ENCODE measurements around the gene FRMD1. TPM values are rescaled to one million over a fixed set of nuclear protein-coding genes. Genes with fewer than 3 reads are reported as not detected.

Gene FRMD1
- total and polyA plus RNA-seq, 2 donors (not counting 3 experiments of a cell fraction or from before 2014, with no cell fraction given) = not detected

DNA sequence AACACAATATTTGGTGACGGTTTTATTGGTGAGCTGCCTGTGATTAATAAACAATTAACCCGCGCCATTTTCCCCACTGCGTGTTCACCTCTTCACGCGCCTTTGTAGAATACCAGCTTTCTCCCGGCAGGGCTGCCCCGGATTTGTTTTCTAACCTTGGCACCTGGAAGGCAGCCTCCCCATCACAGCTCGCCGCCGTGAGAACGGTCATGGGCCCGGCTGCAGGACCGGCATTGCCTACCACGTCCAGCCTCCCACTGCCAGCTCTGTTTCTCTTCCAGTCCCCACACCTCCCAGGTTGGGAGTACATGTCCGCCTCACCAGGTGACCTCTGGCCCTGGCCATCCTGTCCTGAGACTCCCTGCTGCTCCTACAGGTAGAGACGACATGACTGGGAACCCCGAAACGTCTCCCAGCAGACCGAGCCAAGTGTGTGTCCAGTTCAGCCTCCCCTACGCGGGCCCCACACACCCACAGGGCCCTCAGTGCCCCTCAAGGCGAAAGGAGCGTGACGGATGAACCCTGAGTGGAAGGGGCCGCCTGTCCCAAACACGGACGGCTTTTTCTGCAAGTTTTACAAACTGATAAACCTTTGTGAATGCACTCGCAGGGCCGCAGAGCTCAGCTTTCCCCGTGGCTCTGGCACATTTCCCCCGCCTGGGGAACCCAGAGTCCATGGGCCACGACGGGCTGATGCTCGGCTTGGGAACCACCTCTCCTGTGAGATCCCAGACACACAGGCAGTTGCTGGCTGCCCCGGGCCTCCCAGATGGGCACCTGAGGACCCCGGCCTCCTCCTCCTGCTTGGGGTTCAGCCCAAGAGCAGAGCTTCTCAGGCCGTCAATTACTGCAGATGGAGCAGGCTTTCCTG lies 25.7 kb downstream of the FRMD1 start:
- dilution Hi-C loops (cut with MboI; ENCODE audit: extremely low pct_ligation_motif_present, low sequenced_read_pairs) (no loop called here), intact Hi-C loops (cut with micrococcal nuclease) (loop anchor here (5.0 kb wide), 1 partner anchor 79 kb away; no protein-coding TSS in a partner anchor)

DNA sequence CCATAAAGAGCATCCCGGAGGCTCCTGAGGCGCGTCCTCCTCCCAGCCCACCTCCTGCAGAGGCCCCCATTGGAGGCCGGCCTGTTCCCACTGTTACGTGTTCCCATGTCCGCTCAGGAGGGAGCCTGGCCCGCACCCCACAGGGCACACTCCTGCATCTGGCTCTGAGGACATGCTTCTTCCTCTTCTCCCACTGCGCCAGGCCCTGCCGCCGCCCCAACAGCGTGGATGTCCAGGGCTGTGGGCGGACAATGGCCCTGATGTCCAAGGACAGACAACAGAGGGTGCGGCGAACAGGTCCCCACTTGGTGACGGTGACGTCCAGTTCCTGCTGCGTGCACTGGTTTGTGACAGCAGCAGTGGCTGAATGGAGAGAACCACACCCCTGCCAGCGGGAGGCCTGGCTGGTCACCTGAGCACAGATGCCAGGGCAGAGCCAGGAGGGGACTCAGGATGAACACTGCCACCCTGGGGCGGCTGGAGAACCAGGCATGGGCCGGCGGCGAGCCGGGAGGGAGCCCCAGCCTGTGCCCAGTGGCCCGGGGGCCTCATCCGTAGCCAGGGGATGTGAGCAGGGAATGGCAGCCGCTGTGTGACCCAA lies 26.6 kb downstream of the FRMD1 start:
- intact Hi-C loops (cut with micrococcal nuclease) (loop anchor here (5.0 kb wide), 1 partner anchor 80 kb away; no protein-coding TSS in a partner anchor), dilution Hi-C loops (cut with MboI; ENCODE audit: extremely low pct_ligation_motif_present, low sequenced_read_pairs) (no loop called here)
- Histone ChIP-seq H3K36me3 (ENCODE audit: control insufficient read depth in 2 of 2, extremely low read depth in 1 of 2, insufficient read depth in 2 of 2, low read length in 2 of 2) (no peaks in the 10 kb centered on the region), H3K9ac (replicated peaks; ENCODE audit: extremely low read depth, insufficient read depth, low read length) (no peak overlapping the region), H4K20me1 (replicated peaks; ENCODE audit: control insufficient read depth, extremely low read depth, insufficient read depth, low read length) (no peaks in the 10 kb centered on the region), H3K4me2 (ENCODE audit: insufficient read depth, low read length) (no peak overlapping the region), H3K27ac (ENCODE audit: insufficient read depth, low read depth, low read length) (no peak overlapping the region), H3K79me2 (ENCODE audit: control insufficient read depth, insufficient read depth, low read length) (no peaks in the 10 kb centered on the region), H3K4me1 (ENCODE audit: control insufficient read depth, extremely low read depth, insufficient read depth, low read length) (no peaks in the 10 kb centered on the region), H2AFZ (ENCODE audit: low read depth, low read length) (no peak overlapping the region), H3K9me3 (replicated peaks; ENCODE audit: control insufficient read depth, insufficient read depth, low read length) (no peaks in the 10 kb centered on the region), H3K27me3 (ENCODE audit: control insufficient read depth in 2 of 2, insufficient read depth in 2 of 2, low read length in 2 of 2) (no peaks in the 10 kb centered on the region), H3K4me3 (replicated peaks in 1 of 3; ENCODE audit: insufficient read depth in 1 of 3, low read depth in 1 of 3, low read length in 3 of 3) (no peak overlapping the region), H3K9me1 (replicated peaks; ENCODE audit: control insufficient read depth, extremely low read depth, insufficient read depth, low read length) (no peaks in the 10 kb centered on the region)
- FAIRE-seq = no peak
- CTCF ChIA-PET = no interaction called here
- BruUV-seq (replicated peaks) = no TSS peak
- no peak for DNase-seq (ENCODE audit: low read depth, low spot score)
- POLR2A ChIA-PET = no interaction called here
- no peak for TF ChIP-seq POLR2A (IDR thresholded peaks at IDR 0.05; ENCODE audit: low read depth, low read length)
- no peak for TF ChIP-seq GATA2 (IDR thresholded peaks at IDR 0.05; ENCODE audit: insufficient read depth, insufficient read length, low read depth, low read length)
- TF ChIP-seq EZH2 (IDR thresholded peaks at IDR 0.05; ENCODE audit: borderline replicate concordance, low read depth, low read length, severe bottlenecking) = no peak
- TF ChIP-seq, protein P1, sequence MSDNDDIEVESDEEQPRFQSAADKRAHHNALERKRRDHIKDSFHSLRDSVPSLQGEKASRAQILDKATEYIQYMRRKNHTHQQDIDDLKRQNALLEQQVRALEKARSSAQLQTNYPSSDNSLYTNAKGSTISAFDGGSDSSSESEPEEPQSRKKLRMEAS (IDR thresholded peaks at IDR 0.05; ENCODE audit: insufficient read depth, insufficient read length) = no peak
- TF ChIP-seq JUN (IDR thresholded peaks at IDR 0.05; ENCODE audit: borderline replicate concordance, insufficient read depth, insufficient read length, low read depth) = no peak
- no peak for TF ChIP-seq MYC (IDR thresholded peaks at IDR 0.05; ENCODE audit: low read depth, low read length)
- no peak for TF ChIP-seq POLR2AphosphoS5 (IDR thresholded peaks at IDR 0.05; ENCODE audit: insufficient read depth, low read depth, low read length)

More for the DNA sequence above, 25.7 kb downstream of the FRMD1 start:
- no peaks in the 10 kb centered on the region for H3K79me2 ChIP-seq (ENCODE audit: control insufficient read depth, insufficient read depth, low read length)
- no peaks in the 10 kb centered on the region for H3K27me3 ChIP-seq (ENCODE audit: control insufficient read depth in 2 of 2, insufficient read depth in 2 of 2, low read length in 2 of 2)
- no TSS peak for BruUV-seq (replicated peaks)
- no peak overlapping the region for H3K27ac ChIP-seq (ENCODE audit: insufficient read depth, low read depth, low read length)
- DNase-seq (ENCODE audit: low read depth, low spot score) (no peak), FAIRE-seq (no peak)
- no peaks in the 10 kb centered on the region for H3K9me3 ChIP-seq (replicated peaks; ENCODE audit: control insufficient read depth, insufficient read depth, low read length)
- no peak overlapping the region for H3K9ac ChIP-seq (replicated peaks; ENCODE audit: extremely low read depth, insufficient read depth, low read length)
- H3K4me2 ChIP-seq (ENCODE audit: insufficient read depth, low read length) = no peak overlapping the region
- H3K36me3 ChIP-seq (ENCODE audit: control insufficient read depth in 2 of 2, extremely low read depth in 1 of 2, insufficient read depth in 2 of 2, low read length in 2 of 2) = no peaks in the 10 kb centered on the region
- H3K9me1 ChIP-seq (replicated peaks; ENCODE audit: control insufficient read depth, extremely low read depth, insufficient read depth, low read length) = no peaks in the 10 kb centered on the region
- no peak overlapping the region for H2AFZ ChIP-seq (ENCODE audit: low read depth, low read length)
- H4K20me1 ChIP-seq (replicated peaks; ENCODE audit: control insufficient read depth, extremely low read depth, insufficient read depth, low read length) = no peaks in the 10 kb centered on the region
- H3K4me3 ChIP-seq (replicated peaks in 1 of 3; ENCODE audit: insufficient read depth in 1 of 3, low read depth in 1 of 3, low read length in 3 of 3) = no peak overlapping the region
- POLR2A ChIA-PET = no interaction called here
- CTCF ChIA-PET = no interaction called here
- no peak for TF ChIP-seq MYC (IDR thresholded peaks at IDR 0.05; ENCODE audit: low read depth, low read length)
- TF ChIP-seq POLR2AphosphoS5 (IDR thresholded peaks at IDR 0.05; ENCODE audit: insufficient read depth, low read depth, low read length) = no peak
- TF ChIP-seq JUN (IDR thresholded peaks at IDR 0.05; ENCODE audit: borderline replicate concordance, insufficient read depth, insufficient read length, low read depth) = no peak
- TF ChIP-seq, protein P1 (IDR thresholded peaks at IDR 0.05; ENCODE audit: insufficient read depth, insufficient read length) = no peak
- TF ChIP-seq EZH2 (IDR thresholded peaks at IDR 0.05; ENCODE audit: borderline replicate concordance, low read depth, low read length, severe bottlenecking) = no peak
- H3K4me1 ChIP-seq (ENCODE audit: control insufficient read depth, extremely low read depth, insufficient read depth, low read length) = no peaks in the 10 kb centered on the region
